Endothelial cell of umbilical vein (primary cell): ENCODE results near the gene CDK7. TPM values are rescaled to one million over a fixed set of nuclear protein-coding genes. Genes with fewer than 3 reads are reported as not detected.

ENCODE experiments used
- BruUV-seq: library from RNA; stranded (reverse); fragments of 400-500 nt; replicated peaks from 2 replicates; lab custom pipeline; 2021; lab: Mats Ljungman, UMichigan
- CTCF ChIA-PET: fragments of 300-600, 350-600 bp; sonication (Branson Sonifier 250); formaldehyde crosslinking; loops from one replicate; lab custom pipeline; 2021; ENCODE audit warnings: antibody characterized with exemption, inconsistent platforms; lab: Charles Lee
- POLR2A ChIA-PET: fragments of 300-600, 350-600 bp; sonication (Branson Sonifier 250); formaldehyde crosslinking; loops from one replicate; lab custom pipeline; 2021; ENCODE audit warnings: antibody characterized with exemption, inconsistent platforms; lab: Charles Lee
- DNase-seq: peaks from one replicate; pipeline ENCODE4 v3.0.0-alpha.2; 2011; ENCODE audit warnings: low read depth, low spot score
- FAIRE-seq: peaks from 2 replicates; lab custom pipeline; 2011; peaks lifted over from hg19 to GRCh38; lab: Jason Lieb, UNC
- H2AFZ ChIP-seq: 2 replicates; pipeline ENCODE4 v1.6.0; 2012; ENCODE audit warnings: low read depth, low read length, control low read depth, inconsistent platforms
- H3K27ac ChIP-seq: 2 replicates; pipeline ENCODE4 v1.5.1; 2011; ENCODE audit warnings: low read depth, mild to moderate bottlenecking, control low read depth, low read length, moderate library complexity; ENCODE audit not compliant: insufficient read depth
- H3K27me3 ChIP-seq, 2 experiments: 2 replicates each; pipeline versions ENCODE4 v1.6.0 to v1.6.1; 2011; ENCODE audit warnings: low read length in 2 of 2, mixed read lengths in 1 of 2; ENCODE audit not compliant: control insufficient read depth in 2 of 2, insufficient read depth in 2 of 2
- H3K36me3 ChIP-seq, 2 experiments: 2 replicates in 1 of 2; 3 replicates in 1 of 2; pipeline ENCODE4 v1.5.1; 2011; ENCODE audit warnings: low read length in 2 of 2, mild to moderate bottlenecking in 1 of 2, moderate library complexity in 1 of 2; ENCODE audit not compliant: control insufficient read depth in 2 of 2, insufficient read depth in 2 of 2; ENCODE audit errors: extremely low read depth in 1 of 2
- H3K4me1 ChIP-seq: 3 replicates; pipeline ENCODE4 v1.5.1; 2011; ENCODE audit warnings: mild to moderate bottlenecking, low read length; ENCODE audit not compliant: control insufficient read depth, insufficient read depth; ENCODE audit errors: extremely low read depth
- H3K4me2 ChIP-seq: 2 replicates; pipeline ENCODE4 v1.6.1; 2011; ENCODE audit warnings: low read length, control low read depth, mixed read lengths; ENCODE audit not compliant: insufficient read depth
- H3K4me3 ChIP-seq, 3 experiments: fragments of 200-600 bp in 1 of 3; sonication (generic), shearing (Covaris generic) in 1 of 3; replicated peaks in 1 of 3; 2 replicates each; pipeline ENCODE4 v1.5.1; 2011 to 2016; ENCODE audit warnings: control low read depth in 3 of 3, low read length in 3 of 3, mild to moderate bottlenecking in 2 of 3, inconsistent platforms in 1 of 3, low read depth in 1 of 3, moderate library complexity in 1 of 3; ENCODE audit not compliant: insufficient read depth in 1 of 3
- H3K79me2 ChIP-seq: 2 replicates; pipeline ENCODE4 v1.6.0; 2012; ENCODE audit warnings: low read length, inconsistent platforms; ENCODE audit not compliant: control insufficient read depth, insufficient read depth
- H3K9ac ChIP-seq: replicated peaks from 2 replicates; pipeline ENCODE3; 2011; ENCODE audit warnings: low read length, control low read depth; ENCODE audit not compliant: insufficient read depth; ENCODE audit errors: extremely low read depth
- H3K9me1 ChIP-seq: replicated peaks from 3 replicates; pipeline ENCODE4 v1.6.0; 2011; ENCODE audit warnings: mild to moderate bottlenecking, low read length; ENCODE audit not compliant: control insufficient read depth, insufficient read depth; ENCODE audit errors: extremely low read depth
- H3K9me3 ChIP-seq: replicated peaks from 2 replicates; pipeline ENCODE4 v1.5.1; 2012; ENCODE audit warnings: low read length, inconsistent platforms; ENCODE audit not compliant: control insufficient read depth, insufficient read depth
- H4K20me1 ChIP-seq: replicated peaks from 2 replicates; pipeline ENCODE3; 2011; ENCODE audit warnings: mild to moderate bottlenecking, low read length; ENCODE audit not compliant: control insufficient read depth, insufficient read depth; ENCODE audit errors: extremely low read depth
- CTCF ChIP-seq, 2 donors: IDR thresholded peaks; 1 replicate in 1 of 2; 2 replicates in 1 of 2; pipeline ENCODE4 v1.5.1; 2011; ENCODE audit warnings: low read length in 2 of 2, mild to moderate bottlenecking in 2 of 2, moderate library complexity in 2 of 2, control low read depth in 1 of 2, inconsistent platforms in 1 of 2, low read depth in 1 of 2; ENCODE audit not compliant: insufficient read depth in 1 of 2; ENCODE audit errors: extremely low read depth in 1 of 2
- EZH2 ChIP-seq: IDR thresholded peaks from 2 replicates; pipeline ENCODE4 v1.6.1; 2012; ENCODE audit warnings: borderline replicate concordance, low read depth, mild to moderate bottlenecking, moderate library complexity, low read length, inconsistent platforms; ENCODE audit not compliant: severe bottlenecking
- FOS ChIP-seq: IDR thresholded peaks from 2 replicates; pipeline ENCODE4 v1.6.1; 2011; ENCODE audit warnings: mild to moderate bottlenecking, low read length, moderate library complexity, borderline replicate concordance; ENCODE audit not compliant: insufficient read depth
- GATA2 ChIP-seq: IDR thresholded peaks from 2 replicates; pipeline ENCODE4 v1.7.0; 2011; ENCODE audit warnings: low read depth, mild to moderate bottlenecking, moderate library complexity, mixed read lengths, low read length; ENCODE audit not compliant: insufficient read length, insufficient read depth
- JUN ChIP-seq: IDR thresholded peaks from 2 replicates; pipeline ENCODE4 v1.6.1; 2011; ENCODE audit warnings: borderline replicate concordance, low read depth; ENCODE audit not compliant: insufficient read length, insufficient read depth
- MAX ChIP-seq: IDR thresholded peaks from 2 replicates; pipeline ENCODE4 v1.6.1; 2011; ENCODE audit not compliant: insufficient read depth, insufficient read length
- MYC ChIP-seq: IDR thresholded peaks from one replicate; pipeline ENCODE4 v1.6.1; 2011; ENCODE audit warnings: mild to moderate bottlenecking, low read depth, low read length
- POLR2A ChIP-seq: IDR thresholded peaks from 2 replicates; pipeline ENCODE4 v1.6.1; 2012; ENCODE audit warnings: low read depth, mild to moderate bottlenecking, control low read depth, low read length
- POLR2AphosphoS5 ChIP-seq: IDR thresholded peaks from 2 replicates; pipeline ENCODE4 v1.6.1; 2012; ENCODE audit warnings: low read depth, mild to moderate bottlenecking, control low read depth, low read length, moderate library complexity; ENCODE audit not compliant: insufficient read depth
- dilution Hi-C: fragments of 300-500 bp; cut with MboI; formaldehyde crosslinking; loops from one replicate; pipeline ENCODE4 v1.15.0; 2019; ENCODE audit warnings: low sequenced_read_pairs; ENCODE audit not compliant: extremely low pct_ligation_motif_present
- intact Hi-C: fragments of 100-400 bp; cut with micrococcal nuclease; formaldehyde crosslinking; loops from one replicate; pipeline ENCODE4 v1.10.0; 2022
- polyA plus RNA-seq, 4 experiments: library from polyadenylated mRNA; depleted of rRNA in 3 of 4; stranded (reverse) in 3 of 4; unstranded in 1 of 4; fragments of >200 nt; gene quantifications; 2 replicates each; pipeline versions ENCODE4 v1.2.1 to v1.2.3, GENCODE V29; 2011 to 2012; ENCODE audit warnings: missing spikeins in 1 of 4
- total RNA-seq: library from RNA; stranded (reverse); gene quantifications from 2 replicates; pipeline ENCODE4 v1.2.3, GENCODE V29; 2021

CDK7 gene
- total and polyA plus RNA-seq, 2 donors (not counting 3 experiments of a cell fraction or from before 2014, with no cell fraction given): 24.6 to 38.1 TPM

DNA sequence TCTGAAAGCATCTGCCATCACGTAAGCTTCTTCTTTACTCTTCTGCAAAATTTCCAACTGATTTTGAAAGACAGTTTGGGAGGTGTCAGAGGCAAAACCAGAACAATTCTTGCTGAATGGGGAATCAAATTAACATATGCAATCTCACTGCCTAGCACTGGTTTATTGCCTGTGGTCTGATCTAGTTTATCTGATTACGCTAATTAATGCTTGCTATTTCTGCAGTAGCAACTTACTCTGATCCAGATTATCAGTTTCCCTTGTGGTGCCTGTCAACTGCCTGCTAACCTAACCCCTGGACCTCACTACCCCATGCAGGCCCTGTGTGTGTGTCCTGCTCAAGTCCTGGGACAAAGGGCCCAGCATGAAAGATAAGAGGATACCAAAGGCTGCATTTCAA is 57.6 kb downstream of the CDK7 start:
- no peak overlapping the region for H3K4me2 ChIP-seq
- H3K4me3 ChIP-seq: no peak overlapping the region
- no peak overlapping the region for H3K27ac ChIP-seq
- ChIA-PET POLR2A (interaction anchor here (0.6 kb wide), 1 partner anchor 196 kb away, joined by 7 read pairs; no protein-coding TSS in a partner anchor), CTCF (interaction anchor here (0.6 kb wide), 1 partner anchor 61 kb away, joined by 3 read pairs; no protein-coding TSS in a partner anchor)
- H3K36me3 ChIP-seq: no peaks in the 10 kb centered on the region
- FAIRE-seq (no peak), DNase-seq (no peak)
- no peaks in the 10 kb centered on the region for H3K9me1 ChIP-seq
- dilution Hi-C loops (no loop called here), intact Hi-C loops (no loop called here)
- H2AFZ ChIP-seq: no peak overlapping the region
- H3K4me1 ChIP-seq: peaks cover 8% of the 10 kb centered on the region
- TF ChIP-seq MYC (no peak), JUN (no peak), POLR2AphosphoS5 (no peak), FOS (no peak), CTCF (IDR thresholded peaks at IDR 0.05; ENCODE audit: extremely low read depth in 1 of 2, insufficient read depth in 1 of 2, low read depth in 1 of 2, low read length in 2 of 2) (no peak), GATA2 (no peak), MAX (no peak), EZH2 (no peak), POLR2A (no peak)
- H3K27me3 ChIP-seq: no peaks in the 10 kb centered on the region
- no TSS peak for BruUV-seq
- H3K79me2 ChIP-seq: no peaks in the 10 kb centered on the region
- no peaks in the 10 kb centered on the region for H4K20me1 ChIP-seq
- no peak overlapping the region for H3K9ac ChIP-seq
- H3K9me3 ChIP-seq: no peaks in the 10 kb centered on the region
